Measurements from ENCODE around the gene TMC5. TPM values are rescaled to one million over a fixed set of nuclear protein-coding genes. Genes with fewer than 3 reads are reported as not detected.
A peak's percentile ranks its signal among the peaks of the same experiment; 100 is the strongest.
"Not testable (repeated sequence)": the region's sequence is repeated elsewhere in the genome, so short reads cannot be mapped to it uniquely, and the experiment has no call there.

The TMC5 gene
- total RNA-seq, 2 donors from 2014 or later = 0.16 TPM; not detected in 1

DNA sequence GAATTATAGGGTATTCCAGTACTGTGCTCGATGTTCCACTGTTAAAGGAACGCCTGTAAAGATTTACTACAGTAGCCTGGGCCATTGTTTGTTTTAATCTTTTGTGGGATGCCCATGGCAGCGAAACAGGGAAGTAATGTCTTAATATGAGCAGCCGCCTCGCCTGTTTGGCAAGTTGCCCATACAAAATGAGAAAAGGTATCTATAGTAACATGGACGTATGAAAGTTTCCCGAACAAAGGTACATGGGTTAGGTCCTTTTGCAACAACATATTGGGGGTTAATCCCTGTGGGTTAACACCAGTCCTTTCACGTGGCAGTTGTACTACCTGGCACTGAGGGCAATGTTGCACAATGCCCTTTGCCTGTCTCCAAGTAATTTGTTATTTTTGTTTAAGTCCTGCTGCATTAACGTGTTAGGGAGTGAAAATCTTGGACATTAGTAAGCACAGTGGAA is 21.1 kb upstream of the TMC5 start:
- H3K9me3 ChIP-seq = peaks cover 0 to 12% of the 10 kb centered on the region in 2 donors
- H3K4me3 ChIP-seq = no peak overlapping the region
- DNase-seq (ENCODE audit: low spot score) = no peak
- H3K27ac ChIP-seq = no peak overlapping the region
- H3K36me3 ChIP-seq = no peaks in the 10 kb centered on the region
- no peaks in the 10 kb centered on the region for H3K4me1 ChIP-seq
- H3K27me3 ChIP-seq = no peaks in the 10 kb centered on the region
- TF ChIP-seq, protein P1, sequence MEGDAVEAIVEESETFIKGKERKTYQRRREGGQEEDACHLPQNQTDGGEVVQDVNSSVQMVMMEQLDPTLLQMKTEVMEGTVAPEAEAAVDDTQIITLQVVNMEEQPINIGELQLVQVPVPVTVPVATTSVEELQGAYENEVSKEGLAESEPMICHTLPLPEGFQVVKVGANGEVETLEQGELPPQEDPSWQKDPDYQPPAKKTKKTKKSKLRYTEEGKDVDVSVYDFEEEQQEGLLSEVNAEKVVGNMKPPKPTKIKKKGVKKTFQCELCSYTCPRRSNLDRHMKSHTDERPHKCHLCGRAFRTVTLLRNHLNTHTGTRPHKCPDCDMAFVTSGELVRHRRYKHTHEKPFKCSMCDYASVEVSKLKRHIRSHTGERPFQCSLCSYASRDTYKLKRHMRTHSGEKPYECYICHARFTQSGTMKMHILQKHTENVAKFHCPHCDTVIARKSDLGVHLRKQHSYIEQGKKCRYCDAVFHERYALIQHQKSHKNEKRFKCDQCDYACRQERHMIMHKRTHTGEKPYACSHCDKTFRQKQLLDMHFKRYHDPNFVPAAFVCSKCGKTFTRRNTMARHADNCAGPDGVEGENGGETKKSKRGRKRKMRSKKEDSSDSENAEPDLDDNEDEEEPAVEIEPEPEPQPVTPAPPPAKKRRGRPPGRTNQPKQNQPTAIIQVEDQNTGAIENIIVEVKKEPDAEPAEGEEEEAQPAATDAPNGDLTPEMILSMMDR (IDR thresholded peaks at IDR 0.05) = no peak

DNA sequence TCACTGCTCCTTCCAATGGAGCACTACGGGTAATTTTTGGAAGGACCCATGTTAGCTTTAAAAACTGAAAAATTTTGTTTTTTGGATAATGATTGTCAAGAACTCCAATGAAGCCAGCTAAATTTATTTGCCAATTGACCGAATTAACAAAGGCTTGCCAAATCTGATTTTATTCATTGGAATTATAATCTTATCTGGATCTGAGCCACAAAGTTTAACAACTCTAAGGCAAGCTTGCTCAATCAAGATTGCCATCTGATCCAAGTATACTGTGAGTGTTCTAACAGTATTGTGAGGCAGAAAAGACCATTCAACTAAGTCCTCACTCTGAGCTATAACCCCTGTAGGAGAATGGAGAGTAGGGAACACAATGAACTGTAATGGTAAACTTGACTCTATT is 20.3 kb upstream of the TMC5 start:
- not testable (repeated sequence) for DNase-seq (ENCODE audit: low spot score); H3K4me3 ChIP-seq; H3K27me3 ChIP-seq; H3K4me1 ChIP-seq; H3K36me3 ChIP-seq; H3K27ac ChIP-seq
- H3K9me3 ChIP-seq = peaks cover 0 to 18% of the 10 kb centered on the region in 2 donors

DNA sequence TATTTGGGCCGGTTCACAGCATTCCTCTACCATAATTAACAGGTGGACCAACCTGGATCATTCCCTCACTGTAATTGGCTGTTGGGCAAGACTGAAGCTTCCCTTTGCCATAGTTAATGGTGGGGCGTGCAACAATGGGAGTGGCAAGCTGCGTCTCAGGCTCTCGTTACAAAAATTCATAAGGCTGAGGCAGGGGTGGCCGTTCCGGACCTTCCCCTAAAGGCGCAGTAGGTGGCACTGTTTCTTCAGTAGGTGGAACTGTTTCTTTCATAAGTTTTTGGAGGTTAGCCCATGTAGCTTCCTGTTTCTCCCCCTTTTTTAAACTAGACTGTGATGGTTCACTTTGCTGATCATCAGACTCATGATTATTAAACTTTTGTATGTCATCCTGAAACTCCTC is 17.0 kb upstream of the TMC5 start:
- no peaks in the 10 kb centered on the region for H3K36me3 ChIP-seq
- TF ChIP-seq, protein P1 (IDR thresholded peaks at IDR 0.05) = no peak
- H3K27me3 ChIP-seq = no peaks in the 10 kb centered on the region
- DNase-seq (ENCODE audit: low spot score) = no peak
- H3K9me3 ChIP-seq = peaks cover 0 to 22% of the 10 kb centered on the region in 2 donors
- no peak overlapping the region for H3K27ac ChIP-seq
- no peaks in the 10 kb centered on the region for H3K4me1 ChIP-seq
- H3K4me3 ChIP-seq = no peak overlapping the region

DNA sequence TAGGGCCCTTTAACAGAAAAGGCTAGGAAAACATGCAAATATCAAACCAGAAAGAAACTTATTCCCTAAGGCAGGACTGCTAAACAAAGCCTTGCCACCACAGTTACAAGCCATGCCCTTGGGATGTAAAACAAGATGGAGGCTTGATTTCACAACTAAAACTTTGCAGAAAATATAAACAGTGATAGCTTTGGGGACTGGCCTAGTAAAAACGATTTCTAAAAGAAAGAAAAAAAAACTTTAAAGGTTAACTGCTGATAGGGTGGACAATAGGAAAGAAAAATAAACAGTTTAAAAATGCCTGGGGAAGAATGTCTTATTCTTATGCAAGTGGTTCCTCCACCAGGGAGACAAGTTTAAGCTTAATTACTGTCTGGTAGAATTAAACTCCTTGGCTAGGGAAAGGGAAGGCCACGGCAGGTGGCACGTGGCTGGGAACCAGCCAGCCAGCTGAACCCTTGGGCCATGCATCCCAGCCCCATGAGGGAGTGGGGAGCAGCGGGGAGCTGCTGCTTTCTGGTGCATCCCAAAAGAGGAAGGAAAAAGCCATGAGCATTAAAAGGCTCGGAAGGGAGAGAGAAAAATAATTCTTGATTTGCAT is 10.7 kb upstream of the TMC5 start:
- no peaks in the 10 kb centered on the region for H3K36me3 ChIP-seq
- no peak overlapping the region for H3K27ac ChIP-seq
- TF ChIP-seq, protein P1 (IDR thresholded peaks at IDR 0.05) = no peak
- no peak for DNase-seq (ENCODE audit: low spot score)
- peaks cover 4 to 8% of the 10 kb centered on the region in 2 donors for H3K27me3 ChIP-seq
- peaks cover 0 to 10% of the 10 kb centered on the region in 2 donors for H3K4me1 ChIP-seq
- peaks cover 0 to 18% of the 10 kb centered on the region in 2 donors for H3K9me3 ChIP-seq
- no peak overlapping the region for H3K4me3 ChIP-seq

DNA sequence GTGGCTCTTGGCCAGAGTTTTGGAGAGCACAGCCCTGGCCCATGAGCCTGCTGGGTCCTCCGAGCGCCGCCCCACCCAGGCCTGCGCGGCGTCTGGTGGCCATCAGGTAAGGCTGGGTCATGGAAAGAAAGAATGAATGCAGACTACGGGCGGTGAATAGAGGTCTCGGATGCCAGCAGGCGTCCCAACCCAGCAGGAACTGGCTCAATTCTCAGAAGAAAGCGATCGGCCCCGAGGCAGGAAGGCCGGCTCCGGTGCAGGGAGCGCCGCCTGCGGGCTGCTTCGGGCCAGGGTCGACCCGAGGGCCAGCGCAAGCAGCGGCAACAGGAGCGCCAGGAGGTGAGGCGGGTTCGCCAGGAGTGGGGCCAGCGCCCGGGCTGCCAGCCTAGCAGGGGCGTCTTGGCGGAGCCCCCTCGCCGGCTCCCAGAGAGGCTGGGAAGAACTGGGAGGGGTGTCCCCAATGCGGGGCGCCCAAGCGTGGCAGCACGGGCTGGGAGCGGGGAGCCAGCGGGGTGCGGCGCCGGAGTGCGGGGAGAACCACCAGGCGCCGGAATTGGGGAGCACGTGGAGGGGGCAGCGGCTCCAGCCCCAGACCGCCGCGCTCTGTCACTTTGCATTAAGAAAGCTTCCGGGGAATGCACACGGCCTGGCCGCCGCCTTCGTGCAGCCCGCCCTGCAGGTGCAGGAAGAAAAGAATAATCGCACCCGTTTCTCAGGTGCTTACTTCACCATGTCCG is 7.1 kb upstream of the TMC5 start:
- H3K4me3 ChIP-seq = peak overlapping the region; percentile 2 to 37
- TF ChIP-seq, protein P1 (IDR thresholded peaks at IDR 0.05) = no peak
- peaks cover 0 to 10% of the 10 kb centered on the region in 2 donors for H3K4me1 ChIP-seq
- H3K36me3 ChIP-seq = no peaks in the 10 kb centered on the region
- H3K9me3 ChIP-seq = peaks cover 0 to 11% of the 10 kb centered on the region in 2 donors
- H3K27ac ChIP-seq = no peak overlapping the region
- DNase-seq (ENCODE audit: low spot score) = no peak
- peaks cover 4 to 8% of the 10 kb centered on the region in 2 donors for H3K27me3 ChIP-seq

DNA sequence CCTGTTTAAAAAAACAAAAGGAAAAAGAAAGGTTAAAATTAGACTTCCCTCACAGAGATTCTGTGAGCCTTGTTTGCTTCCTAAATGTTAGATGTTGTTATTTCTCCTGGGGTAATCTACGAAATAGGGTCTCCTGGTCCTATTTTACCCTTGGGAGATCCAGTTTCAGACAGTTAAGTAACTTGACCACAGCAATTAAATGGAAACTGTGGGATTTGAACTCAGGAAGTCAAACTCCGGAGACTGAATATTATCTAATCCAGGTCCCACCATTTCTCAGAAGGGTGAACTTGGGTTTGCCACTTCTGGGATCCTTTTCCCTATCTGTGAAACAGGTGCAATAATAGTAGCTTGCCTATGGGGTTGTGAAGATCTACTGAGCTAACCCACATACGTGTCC is 6.4 kb upstream of the TMC5 start:
- TF ChIP-seq, protein P1 (IDR thresholded peaks at IDR 0.05) = no peak
- Histone ChIP-seq H3K4me1 (peaks cover 0 to 10% of the 10 kb centered on the region in 2 donors), H3K27ac (no peak overlapping the region), H3K4me3 (no peak overlapping the region), H3K9me3 (peaks cover 0 to 11% of the 10 kb centered on the region in 2 donors), H3K36me3 (no peaks in the 10 kb centered on the region), H3K27me3 (peaks cover 4 to 8% of the 10 kb centered on the region in 2 donors)
- DNase-seq (ENCODE audit: low spot score) = no peak

DNA sequence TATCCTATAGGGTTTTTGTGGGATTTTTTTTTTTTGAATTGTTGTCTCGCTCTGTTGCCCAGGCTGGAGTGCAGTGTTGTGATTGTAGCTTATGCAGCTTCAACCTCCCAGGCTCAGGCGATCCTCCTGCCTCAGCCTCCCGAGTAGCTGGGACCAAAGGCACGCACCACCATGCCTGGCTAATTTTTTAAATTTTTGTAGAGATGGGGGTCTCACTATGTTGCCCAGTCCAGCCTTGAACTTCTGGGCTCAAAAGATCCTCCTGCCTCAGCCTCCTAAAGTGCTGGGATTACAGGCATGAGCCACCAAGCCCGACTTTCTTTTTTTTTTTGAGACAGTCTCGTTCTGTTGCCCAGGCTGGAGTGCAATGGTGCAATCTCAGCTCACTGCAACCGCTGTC is 5.6 kb upstream of the TMC5 start:
- H3K4me3 ChIP-seq; DNase-seq (ENCODE audit: low spot score); H3K9me3 ChIP-seq; H3K27me3 ChIP-seq; H3K27ac ChIP-seq; H3K36me3 ChIP-seq; H3K4me1 ChIP-seq: not testable (repeated sequence)

Data from right atrium auricular region (tissue), 2 donors.